Inflammatory macrophage (primary cell): ENCODE data around the gene TBC1D5.
"Not testable (repeated sequence)": the region's sequence is repeated elsewhere in the genome, so short reads cannot be mapped to it uniquely, and the experiment has no call there.

Source experiments
- DNase-seq, 2 donors: peaks; one replicate each; pipeline ENCODE4 v3.0.0-alpha.2; 2020 to 2022

Gene TBC1D5

DNA sequence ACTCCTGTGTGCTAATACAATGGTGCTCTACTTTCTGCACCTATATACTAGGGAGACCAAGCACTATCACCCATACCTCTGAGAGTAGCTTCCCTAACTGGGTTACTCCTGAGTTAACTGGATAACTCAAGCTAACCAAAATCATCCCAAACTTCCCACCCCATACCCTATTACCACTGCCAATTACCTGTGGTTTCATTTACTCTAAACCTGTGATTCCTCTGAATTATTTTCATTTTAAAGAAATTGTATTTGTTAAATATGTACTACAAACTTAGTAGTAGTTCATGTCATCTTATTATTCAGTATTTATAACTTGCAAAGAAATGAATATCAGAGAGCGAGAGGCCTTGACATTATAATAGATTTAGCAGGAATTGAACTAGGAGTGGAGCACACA lies 340.5 kb downstream of the TBC1D5 start:
- DNase-seq: no peak

DNA sequence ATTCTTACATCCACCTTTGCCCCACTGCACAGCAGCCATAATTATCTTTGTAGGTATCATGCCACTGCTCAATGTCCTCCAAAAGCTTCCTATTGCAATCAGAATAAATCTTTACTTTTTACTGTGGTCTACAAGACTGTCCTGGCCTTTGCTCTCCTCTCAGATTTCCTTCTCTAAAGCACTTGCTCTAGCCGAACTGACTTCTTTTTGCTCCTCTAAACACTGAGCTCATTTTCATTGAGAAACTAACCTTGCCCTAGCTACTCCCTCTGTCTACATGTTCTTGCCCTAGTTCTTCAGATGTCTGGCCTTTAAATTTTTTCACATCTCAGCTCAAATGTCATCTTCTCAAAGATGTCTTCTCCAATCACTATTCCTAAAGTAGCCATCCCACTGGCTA lies 342.8 kb downstream of the TBC1D5 start:
- no peak for DNase-seq

DNA sequence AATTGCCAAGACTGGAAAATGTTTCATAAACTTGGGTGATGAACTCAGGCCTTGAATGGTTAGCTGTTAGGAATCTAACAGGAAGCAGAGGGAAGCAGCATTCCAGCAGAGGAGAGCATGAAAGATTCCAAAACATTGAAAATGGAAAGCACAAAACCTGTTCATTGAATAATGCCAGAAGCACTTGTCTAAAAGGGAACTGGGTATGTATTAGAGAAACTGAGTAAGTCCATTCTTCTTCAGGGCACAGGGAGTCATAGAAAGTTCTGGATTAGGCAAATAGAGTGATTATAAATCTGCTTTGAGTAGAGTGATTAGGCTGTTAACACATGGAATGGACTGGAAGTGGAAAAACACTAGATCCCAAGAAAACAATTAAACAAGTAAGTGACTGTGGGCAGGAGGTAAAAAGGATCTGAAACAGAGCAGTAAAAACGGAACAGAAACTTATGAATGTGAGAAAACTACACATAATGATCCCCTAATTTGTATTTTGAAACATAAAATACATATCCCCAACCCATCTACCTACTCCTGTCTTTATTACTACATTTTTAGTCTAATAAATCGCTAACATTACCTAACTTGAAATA lies 343.4 kb downstream of the TBC1D5 start:
- no peak for DNase-seq

DNA sequence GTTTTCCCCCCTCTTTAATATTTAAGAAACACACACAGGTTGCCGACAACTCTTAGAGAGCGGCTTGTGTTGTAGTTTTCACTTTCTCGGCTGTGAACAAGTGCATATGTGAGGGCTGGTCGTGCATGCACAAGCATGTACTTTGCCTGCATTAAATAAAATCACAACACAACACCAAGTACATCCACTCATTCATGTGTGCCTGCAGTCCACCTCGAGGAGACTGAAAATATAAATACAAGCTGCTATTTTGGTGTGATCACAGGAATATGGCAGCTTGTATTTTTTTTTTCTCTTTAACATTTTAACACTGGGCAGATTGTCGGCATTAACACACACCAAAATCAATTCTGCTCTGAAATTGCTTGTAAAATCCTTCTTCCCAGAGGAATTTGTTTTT lies 346.4 kb downstream of the TBC1D5 start:
- no peak for DNase-seq

DNA sequence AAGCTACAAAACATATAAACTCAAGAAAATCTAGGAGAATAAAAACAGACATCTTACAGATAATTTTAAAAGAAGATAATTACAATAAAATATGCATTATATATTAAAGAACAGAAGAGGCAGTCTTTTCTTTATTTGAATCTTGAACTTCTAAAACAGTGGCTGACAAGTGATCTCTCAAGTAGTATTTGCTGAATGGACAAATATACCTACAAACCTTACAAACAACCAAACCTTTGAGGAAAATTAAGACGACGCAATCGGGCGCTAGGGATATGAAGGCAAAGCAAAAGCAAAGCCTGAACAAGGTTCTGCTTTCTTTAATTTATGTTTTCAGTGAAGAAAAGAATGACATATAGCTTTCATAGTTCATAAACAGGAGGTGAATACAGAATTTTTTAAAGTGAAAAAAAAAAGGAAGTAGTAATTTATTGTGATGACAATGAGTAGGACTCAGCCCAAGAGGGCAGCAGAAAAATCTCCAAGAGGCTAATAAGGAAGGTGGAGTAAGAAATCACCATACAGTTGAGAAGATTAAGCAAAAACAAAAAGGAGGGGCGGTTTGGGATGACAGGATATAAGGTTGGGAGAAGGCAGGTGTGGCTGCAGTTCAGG lies 347.8 kb downstream of the TBC1D5 start:
- peak; percentile 3 to 14 for DNase-seq

DNA sequence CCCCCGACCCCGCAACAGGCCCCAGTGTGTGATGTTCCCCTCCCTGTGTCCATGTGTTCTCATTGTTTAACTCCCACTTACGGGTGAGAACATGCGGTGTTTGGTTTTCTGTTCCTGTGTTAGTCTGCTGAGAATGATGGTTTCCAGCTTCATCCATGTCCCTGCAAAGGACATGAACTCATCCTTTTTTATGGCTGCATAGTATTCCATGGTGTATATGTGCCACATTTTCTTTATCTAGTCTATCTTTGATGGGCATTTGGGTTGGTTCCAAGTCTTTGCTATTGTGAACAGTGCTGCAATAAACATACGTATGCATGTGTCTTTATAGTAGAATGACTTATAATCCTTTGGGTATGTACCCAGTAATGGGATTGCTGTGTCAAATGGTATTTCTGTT lies 349.9 kb downstream of the TBC1D5 start:
- not testable (repeated sequence) for DNase-seq

DNA sequence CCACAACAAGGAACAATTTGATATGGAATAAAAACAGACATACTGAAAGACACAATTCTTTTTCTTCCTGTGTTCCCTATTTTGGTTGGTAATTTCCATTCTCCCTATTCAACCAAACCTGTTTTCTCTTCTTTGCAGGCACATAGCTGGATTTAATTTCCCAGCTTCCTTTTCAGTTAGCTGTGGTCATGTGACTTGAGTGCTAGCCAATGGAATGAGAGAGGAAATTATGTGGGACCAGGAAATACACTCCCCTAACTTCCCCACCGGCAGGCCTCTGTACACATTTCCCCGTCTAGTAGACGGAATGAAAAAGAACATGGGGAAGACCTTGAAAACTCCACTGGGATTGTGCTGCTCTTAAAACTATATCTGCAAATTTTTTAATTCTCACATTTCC lies 351.6 kb downstream of the TBC1D5 start:
- no peak for DNase-seq

DNA sequence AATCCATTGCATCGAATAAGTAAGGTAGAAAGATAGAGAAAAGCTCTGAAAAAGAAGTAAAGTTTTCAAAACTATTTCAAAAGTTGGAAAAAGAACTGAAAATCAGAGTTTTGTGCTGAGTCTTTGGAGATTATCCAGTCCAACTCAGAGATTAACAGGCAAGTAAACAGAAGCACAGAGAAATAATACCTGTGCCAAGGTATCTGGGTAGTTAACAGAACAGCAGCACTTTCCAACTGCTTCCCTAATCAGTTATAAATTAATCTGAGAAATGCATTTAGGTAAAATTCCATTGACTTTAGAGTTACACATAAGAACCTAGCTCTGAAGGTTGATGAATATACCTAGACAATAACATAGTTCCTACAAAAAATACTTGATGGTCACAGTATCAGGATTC lies 355.3 kb downstream of the TBC1D5 start:
- no peak for DNase-seq

DNA sequence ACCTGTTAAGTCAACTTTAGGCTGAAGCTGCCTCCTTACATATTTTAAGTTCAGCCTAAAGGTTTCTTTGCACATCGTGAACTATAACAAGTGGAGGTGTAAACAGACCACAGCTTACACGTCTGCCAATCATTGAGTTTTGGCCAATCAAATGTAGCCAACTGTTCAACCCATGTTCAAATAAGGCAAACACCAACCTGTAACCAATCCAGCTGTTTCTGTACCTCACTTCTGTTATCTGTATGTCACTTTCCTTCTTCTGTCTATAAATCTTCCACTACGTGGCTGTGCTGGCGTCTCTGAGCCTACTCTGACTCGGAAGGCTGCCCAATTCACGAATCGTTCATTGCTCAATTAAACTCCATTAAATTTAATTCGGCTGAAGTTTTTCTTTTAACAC lies 356.0 kb downstream of the TBC1D5 start:
- no peak for DNase-seq

DNA sequence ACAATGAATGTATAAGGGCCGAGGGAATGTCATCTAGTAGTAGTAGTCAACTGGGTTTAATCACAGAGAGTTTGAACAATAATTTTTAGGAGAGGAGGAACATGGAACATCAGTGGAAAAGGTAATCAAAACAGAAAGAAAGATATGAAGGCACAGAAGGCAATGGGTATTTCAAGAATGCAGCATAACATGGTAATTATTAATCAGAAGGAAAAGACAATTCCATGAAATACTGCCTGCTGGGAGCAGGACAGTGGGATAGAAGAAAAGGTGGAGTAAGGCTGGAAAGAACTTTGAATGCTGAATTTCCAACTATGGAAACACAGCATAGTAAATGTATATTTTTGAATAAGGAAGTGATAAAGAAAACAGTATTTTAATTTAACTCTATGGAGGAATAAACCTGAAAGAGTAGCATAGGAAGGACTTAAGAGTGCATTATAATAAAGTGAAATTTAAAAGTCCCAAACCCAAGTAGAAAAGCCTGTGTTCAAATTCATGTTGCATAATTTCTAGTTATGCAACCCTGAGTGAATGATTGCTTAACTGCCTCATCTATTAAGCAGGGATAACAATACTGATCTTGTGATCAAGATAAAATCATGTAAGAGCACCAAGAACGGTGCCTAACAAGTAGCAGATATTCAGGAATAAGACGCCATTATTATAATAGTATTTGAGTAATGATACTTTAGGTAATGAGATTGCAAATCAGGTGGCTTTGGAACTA lies 357.7 kb downstream of the TBC1D5 start:
- DNase-seq: peak; percentile 63 to 83

DNA sequence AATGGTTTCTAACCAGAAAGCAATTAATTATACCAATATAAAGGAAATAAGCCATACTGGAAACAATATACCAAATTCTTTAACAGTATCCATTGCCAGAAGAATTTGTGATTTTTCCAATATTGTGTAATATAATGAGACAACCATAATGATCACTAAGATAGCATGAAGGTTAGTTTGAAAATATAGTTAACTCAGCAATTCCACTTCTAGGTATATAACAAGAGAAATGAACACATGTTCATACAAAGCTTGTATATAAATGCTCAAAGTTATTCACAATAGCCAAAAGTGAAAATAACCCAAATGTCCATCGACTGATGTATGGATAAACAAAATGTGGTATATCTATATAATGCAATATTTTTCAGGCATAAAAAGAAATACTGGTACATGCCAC lies 369.1 kb downstream of the TBC1D5 start:
- DNase-seq: no peak

DNA sequence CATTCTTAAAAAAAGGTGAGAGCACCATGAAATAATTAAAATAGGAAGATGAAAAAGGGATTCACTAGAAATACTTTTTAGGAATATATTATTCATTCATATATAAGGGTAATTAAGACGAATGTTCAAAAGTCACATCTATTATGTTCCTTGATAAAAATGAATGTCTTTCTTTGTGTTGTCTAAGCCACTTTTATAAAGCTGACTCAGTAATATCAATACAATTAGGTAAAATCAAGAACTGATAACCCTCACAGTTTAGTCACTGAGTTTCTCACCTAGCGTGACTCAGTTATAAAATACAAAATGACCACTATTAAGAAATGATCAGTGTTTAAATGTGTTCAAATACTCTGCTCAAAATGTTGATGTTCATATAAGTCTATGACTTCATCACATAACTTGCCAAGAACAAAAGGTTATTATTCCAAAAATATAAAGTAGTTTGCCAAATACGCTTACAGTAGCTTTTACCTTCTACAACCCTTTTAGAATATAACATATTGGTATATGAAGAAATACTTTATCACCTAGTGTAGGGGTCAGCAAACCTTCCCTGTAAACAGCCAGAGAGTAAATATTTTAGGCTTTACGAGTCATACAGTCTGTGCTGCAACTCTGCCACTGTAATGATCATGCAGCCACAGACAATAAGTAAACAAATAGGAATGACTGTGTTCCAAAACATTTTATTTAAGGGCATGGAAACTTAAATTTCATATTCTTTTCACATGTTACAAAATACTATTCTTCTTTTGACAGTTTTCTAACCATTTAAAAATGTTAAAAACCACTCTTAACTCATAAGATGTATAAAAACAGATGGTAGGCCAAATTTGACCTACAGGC lies 369.8 kb downstream of the TBC1D5 start:
- no peak for DNase-seq

DNA sequence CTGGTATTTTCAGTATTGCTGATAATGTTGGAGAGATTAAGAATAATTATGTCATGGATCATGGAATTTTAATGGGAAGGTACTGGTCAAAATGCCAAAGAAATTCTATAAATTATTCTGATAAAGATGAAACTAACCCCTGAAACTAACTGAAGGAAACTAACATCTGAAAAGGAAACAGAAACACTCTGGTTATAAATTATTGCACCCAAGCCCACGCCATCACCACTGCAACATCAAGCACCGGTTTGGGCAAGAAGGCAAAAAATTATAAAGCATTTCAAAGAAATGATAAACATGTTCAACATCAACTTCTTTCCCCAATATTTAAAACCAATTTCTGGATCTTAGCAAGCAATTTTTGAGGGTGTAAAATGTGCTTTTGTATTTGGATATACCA lies 372.5 kb downstream of the TBC1D5 start:
- no peak for DNase-seq

DNA sequence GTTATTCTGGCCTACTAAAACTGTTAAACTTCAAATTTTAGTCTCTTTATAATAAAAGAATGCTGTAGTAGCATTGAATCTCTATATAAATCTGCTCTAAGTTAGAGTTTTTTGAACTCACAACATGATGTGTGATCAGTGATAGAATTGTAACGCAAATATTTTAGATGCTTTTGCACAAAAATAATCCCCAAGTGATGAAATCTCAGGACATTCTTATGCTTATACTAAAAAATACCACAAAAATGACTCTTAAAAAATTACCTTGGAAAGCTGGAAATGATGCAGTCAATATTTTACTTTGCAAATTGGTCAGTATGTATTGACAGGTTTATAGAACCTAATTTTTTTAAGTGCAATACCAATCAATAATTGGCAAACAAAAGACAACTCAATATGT lies 375.3 kb downstream of the TBC1D5 start:
- no peak for DNase-seq

DNA sequence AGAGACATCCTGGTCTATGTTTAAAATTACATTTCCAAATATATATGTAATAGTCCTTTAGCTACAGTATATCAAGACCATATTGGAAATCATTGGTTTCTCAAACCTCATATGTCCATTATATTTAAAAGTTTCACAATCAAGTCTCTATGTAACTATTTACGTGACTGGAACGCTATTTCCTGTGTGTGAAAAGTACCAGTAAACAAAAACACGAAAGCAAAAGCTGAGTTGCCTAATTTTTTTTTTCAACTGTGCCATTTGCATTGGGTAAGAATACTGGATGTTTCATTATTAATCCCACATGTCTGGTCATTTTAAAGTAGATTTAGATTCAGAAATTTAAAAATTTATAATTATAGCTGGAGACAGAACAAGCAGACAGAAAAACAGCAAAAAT lies 381.4 kb downstream of the TBC1D5 start:
- DNase-seq: no peak

DNA sequence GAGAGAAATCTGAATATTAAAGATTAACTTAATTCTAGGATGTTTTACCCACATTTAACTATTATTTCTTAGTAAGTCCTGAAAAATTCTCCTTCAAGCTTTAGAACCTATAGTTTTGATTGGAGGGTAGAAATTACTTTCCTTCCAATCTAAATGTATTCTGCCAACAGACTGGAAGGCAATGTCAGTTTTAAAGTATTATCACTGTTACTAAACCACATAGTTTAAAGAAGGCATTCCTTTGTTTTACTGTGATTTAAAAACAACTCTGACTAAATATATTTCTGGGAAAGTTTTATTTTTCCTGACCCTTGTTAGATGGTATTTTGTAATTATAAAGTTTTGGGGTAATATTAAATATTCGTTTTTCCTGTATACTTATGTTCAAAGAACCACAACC lies 382.5 kb downstream of the TBC1D5 start:
- no peak for DNase-seq

DNA sequence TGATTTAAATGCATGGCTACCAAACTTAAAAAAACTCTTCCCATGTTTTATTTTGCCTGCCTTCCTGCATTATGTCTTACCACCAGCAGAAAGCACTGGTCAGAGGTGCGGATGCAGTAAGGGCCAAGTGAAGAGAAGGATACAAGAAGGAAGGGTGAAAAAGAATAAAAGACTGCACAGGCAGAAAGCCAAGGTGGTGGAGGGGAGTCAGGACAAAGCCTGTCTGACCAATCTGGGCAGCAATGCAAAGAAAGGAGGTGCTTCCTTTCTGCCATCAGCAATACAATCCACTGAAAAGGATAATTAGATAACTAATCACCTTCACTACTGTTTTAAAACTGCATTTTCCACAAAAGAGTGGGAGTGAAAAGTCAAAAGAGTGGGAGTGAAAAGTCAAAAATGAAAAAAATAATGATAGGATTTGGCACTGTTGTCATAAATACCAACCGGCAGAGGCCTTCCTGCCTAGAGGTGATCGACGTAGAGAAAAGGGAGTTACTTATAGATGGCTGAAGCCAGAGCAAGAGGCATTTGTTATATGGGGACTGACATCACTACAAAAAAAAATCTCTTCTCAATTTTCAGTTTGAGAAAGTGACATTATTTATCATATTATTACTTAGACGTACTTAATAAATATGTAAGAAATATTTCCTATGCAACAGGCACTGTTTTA lies 385.3 kb downstream of the TBC1D5 start:
- DNase-seq: no peak

DNA sequence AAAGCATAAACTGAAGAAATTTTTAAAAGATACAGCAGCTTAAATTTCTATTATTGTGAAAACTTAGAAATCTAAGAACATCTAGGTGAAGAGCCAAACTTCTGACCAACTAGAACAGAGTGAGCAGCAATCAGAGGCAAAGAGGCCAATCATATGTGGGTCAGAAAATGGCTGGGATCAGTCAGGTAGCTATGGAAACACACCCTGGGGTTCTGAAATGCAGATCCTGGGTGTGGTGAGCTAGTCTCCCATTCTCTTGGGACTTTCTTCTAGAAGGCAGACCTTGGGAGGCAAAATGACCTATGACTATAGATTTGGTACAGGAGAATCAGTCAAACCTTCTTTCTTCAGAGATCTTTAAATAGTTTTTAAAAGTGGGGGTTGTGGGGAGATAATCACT lies 385.8 kb downstream of the TBC1D5 start:
- DNase-seq: no peak

DNA sequence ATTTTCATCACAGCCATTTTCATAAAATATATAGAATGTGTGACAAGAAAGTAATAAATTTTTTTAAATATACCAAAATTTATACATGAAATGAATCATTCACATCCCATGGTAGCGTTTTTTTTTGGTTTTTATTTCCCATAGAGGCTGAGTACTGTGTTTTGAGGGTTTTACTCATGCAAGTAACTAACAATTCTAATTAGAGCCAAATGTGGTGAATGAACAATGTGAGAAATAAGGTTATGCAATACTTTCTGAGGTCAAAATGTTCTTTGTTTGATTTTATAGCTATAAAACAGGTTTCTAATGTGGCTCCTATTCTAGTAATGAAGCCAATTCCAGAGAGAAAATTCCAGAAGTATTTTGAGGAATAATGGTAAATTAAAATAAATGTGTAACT lies 386.8 kb downstream of the TBC1D5 start:
- DNase-seq: no peak

DNA sequence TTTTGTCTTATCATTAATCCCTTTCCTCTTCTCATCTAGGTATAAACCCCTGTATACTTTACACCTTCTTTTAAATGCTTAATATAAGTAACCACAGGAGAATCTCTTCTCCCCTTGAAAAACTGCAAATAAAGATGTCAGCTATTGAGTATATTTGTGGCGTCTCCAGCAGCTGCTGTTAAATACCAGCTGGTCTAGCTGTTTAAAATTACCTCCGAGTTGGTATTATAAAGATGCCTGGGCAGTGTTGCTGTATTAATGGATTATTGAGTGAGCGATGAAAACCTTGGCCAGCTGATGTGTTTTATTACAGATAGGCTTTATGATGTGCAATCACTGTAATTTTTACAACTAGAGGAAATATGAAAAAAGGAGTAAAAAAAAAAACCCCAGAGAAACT lies 388.1 kb downstream of the TBC1D5 start:
- DNase-seq: no peak

DNA sequence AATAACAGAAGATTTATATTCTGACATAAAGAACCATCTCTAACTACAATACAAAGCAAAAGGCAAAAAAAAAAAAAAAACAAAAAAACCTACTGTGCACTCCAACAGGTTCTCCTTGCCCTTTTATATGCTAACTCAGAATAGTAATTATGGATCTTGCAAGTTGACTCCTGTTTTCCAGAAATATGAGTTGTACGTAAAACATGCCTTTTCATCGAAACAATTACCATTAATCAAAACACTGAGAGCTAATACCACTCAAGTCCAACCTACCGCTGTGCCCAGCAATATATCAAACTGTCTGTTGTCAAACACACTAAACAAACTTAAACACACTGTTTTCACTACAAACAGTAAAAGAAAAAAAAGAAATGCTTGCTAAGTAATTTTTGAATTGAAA lies 389.8 kb downstream of the TBC1D5 start:
- no peak for DNase-seq

DNA sequence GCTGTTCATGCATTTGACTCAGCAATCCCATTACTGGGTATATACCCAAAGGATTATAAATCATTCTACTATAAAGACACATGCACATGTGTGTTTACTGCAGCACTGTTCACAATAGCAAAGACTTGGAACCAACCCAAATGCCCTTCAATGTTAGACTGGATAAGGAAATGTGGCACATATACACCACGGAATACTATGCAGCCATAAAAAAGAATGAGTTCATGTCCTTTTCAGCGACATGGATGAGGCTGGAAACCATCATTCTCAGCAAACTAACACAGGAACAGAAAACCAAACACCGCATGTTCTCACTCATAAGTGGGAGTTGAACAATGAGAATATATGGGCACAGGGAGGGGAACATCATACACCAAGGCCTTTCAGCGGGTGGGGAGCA lies 391.2 kb downstream of the TBC1D5 start:
- DNase-seq: not testable (repeated sequence)

DNA sequence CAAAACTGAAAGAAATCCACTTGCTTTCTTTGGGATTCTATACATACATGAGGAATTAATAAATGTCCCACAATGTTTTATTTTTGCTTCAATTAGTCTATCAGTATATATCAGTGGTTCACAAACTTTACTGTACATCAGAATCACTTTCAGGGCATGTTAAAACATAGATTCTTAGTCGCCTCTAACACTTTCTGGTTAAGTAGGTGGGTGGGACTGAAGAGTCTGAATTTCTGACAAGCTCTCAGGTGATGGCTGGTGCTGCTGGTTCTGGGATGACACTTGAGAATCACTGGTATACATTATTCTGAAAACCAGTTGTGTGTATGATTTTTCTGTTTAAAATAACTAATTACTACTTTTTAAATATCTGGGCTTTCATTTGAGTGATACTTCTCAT lies 393.3 kb downstream of the TBC1D5 start:
- DNase-seq: no peak
